GM10266 (cell line): Measurements from ENCODE around the gene DUSP6.

Experiments
- DNase-seq: peaks from one replicate; pipeline ENCODE4 v3.0.0; 2012; ENCODE audit errors: extremely low spot score
- CTCF ChIP-seq: IDR thresholded peaks from 2 replicates; pipeline ENCODE4 v1.5.1; 2012; ENCODE audit warnings: mild to moderate bottlenecking, low read depth; ENCODE audit not compliant: control insufficient read depth, insufficient read depth; ENCODE audit errors: missing control alignments

The DUSP6 gene

GRCh38 chr12:89370850-89371249 lies 18.5 kb upstream of the DUSP6 start:
- no peak for TF ChIP-seq CTCF
- no peak for DNase-seq

GRCh38 chr12:89370421-89370831 lies 18.1 kb upstream of the DUSP6 start:
- DNase-seq, result no peak
- TF ChIP-seq CTCF, result no peak

- no peak for DNase-seq
- no peak for TF ChIP-seq CTCF
Measured at GRCh38 chr12:89369166-89369565, 16.9 kb upstream of the DUSP6 start.

GRCh38 chr12:89368391-89368790 lies 16.1 kb upstream of the DUSP6 start:
- no peak for DNase-seq
- no peak for TF ChIP-seq CTCF

- no peak for TF ChIP-seq CTCF
- DNase-seq, result no peak
Measured at GRCh38 chr12:89366676-89367364, 14.5 kb upstream of the DUSP6 start.

- no peak for TF ChIP-seq CTCF
- DNase-seq, result no peak
Measured at GRCh38 chr12:89364631-89365030, 12.3 kb upstream of the DUSP6 start.

- no peak for DNase-seq
- TF ChIP-seq CTCF, result no peak
Measured at GRCh38 chr12:89364058-89364457, 11.8 kb upstream of the DUSP6 start.
